CD8-positive, alpha-beta memory T cell (primary cell): ENCODE measurements around the gene CHSY3. TPM values are rescaled to one million over a fixed set of nuclear protein-coding genes. Genes with fewer than 3 reads are reported as not detected.

Source experiments
- CTCF ChIA-PET: fragments of 350-600 bp; sonication (Branson Sonifier 250); formaldehyde crosslinking; loops from one replicate; lab custom pipeline; 2021; ENCODE audit warnings: antibody characterized with exemption; lab: Charles Lee
- POLR2A ChIA-PET: fragments of 350-600 bp; sonication (Branson Sonifier 250); formaldehyde crosslinking; loops from one replicate; lab custom pipeline; 2021; ENCODE audit warnings: antibody characterized with exemption; lab: Charles Lee
- DNase-seq, 5 donors: peaks; one replicate each; pipeline versions ENCODE4 v3.0.0 to v3.0.0-alpha.2; 2020 to 2022; ENCODE audit warnings: mixed read lengths in 1 of 5
- H3K27ac ChIP-seq: one replicate; pipeline ENCODE4 v1.7.0; 2013; ENCODE audit warnings: low read depth, mild to moderate bottlenecking, low read length, moderate library complexity
- H3K27me3 ChIP-seq: 2 replicates; pipeline ENCODE4 v1.7.0; 2013; ENCODE audit warnings: low read length, mild to moderate bottlenecking; ENCODE audit not compliant: insufficient read depth, poor library complexity, severe bottlenecking
- H3K36me3 ChIP-seq: 2 replicates; pipeline ENCODE4 v1.7.0; 2013; ENCODE audit warnings: mild to moderate bottlenecking, low read length, moderate library complexity; ENCODE audit not compliant: insufficient read depth
- H3K4me1 ChIP-seq: 2 replicates; pipeline ENCODE4 v1.7.0; 2013; ENCODE audit warnings: mild to moderate bottlenecking, low read length, moderate library complexity; ENCODE audit not compliant: insufficient read depth
- H3K4me3 ChIP-seq: 2 replicates; pipeline ENCODE4 v1.7.0; 2013; ENCODE audit warnings: mild to moderate bottlenecking, low read length
- H3K9me3 ChIP-seq: 2 replicates; pipeline ENCODE4 v1.7.0; 2013; ENCODE audit warnings: mild to moderate bottlenecking, low read length
- H3K27ac Mint-ChIP-seq, 8 donors: one replicate each; pipeline ENCODE4 v1.8.0; 2020 to 2021; ENCODE audit warnings: mixed read lengths in 8 of 8, mild to moderate bottlenecking in 6 of 8, inconsistent platforms in 3 of 8, moderate library complexity in 3 of 8
- H3K27me3 Mint-ChIP-seq, 2 donors: one replicate each; pipeline ENCODE4 v1.8.0; 2020 to 2021; ENCODE audit warnings: mixed read lengths in 2 of 2, mild to moderate bottlenecking in 1 of 2, moderate library complexity in 1 of 2
- H3K36me3 Mint-ChIP-seq, 3 donors: one replicate each; pipeline ENCODE4 v1.8.0; 2020 to 2021; ENCODE audit warnings: mixed read lengths in 3 of 3, inconsistent platforms in 1 of 3, mild to moderate bottlenecking in 1 of 3
- H3K4me1 Mint-ChIP-seq, 3 donors: one replicate each; pipeline ENCODE4 v1.8.0; 2020 to 2021; ENCODE audit warnings: mixed read lengths in 3 of 3, inconsistent platforms in 1 of 3, mild to moderate bottlenecking in 1 of 3
- H3K4me3 Mint-ChIP-seq, 7 donors: one replicate each; pipeline ENCODE4 v1.8.0; 2020 to 2021; ENCODE audit warnings: mixed read lengths in 7 of 7, mild to moderate bottlenecking in 6 of 7, moderate library complexity in 4 of 7, inconsistent platforms in 2 of 7
- H3K9me3 Mint-ChIP-seq, 5 donors: one replicate each; pipeline ENCODE4 v1.8.0; 2020 to 2022; ENCODE audit warnings: mixed read lengths in 5 of 5, mild to moderate bottlenecking in 3 of 5, moderate library complexity in 2 of 5, inconsistent platforms in 1 of 5
- polyA plus RNA-seq: library from polyadenylated mRNA; unstranded; fragments of 300-500 nt; fragmentation: Illumina TruSeq; gene quantifications from one replicate; pipeline ENCODE4 v1.2.3, GENCODE V29; 2021
- total RNA-seq, 2 experiments: library from RNA; stranded (reverse); gene quantifications; one replicate each; pipeline ENCODE4 v1.2.3, GENCODE V29; 2021

The CHSY3 gene
- total and polyA plus RNA-seq, 3 experiments from 2014 or later, result not detected

DNA sequence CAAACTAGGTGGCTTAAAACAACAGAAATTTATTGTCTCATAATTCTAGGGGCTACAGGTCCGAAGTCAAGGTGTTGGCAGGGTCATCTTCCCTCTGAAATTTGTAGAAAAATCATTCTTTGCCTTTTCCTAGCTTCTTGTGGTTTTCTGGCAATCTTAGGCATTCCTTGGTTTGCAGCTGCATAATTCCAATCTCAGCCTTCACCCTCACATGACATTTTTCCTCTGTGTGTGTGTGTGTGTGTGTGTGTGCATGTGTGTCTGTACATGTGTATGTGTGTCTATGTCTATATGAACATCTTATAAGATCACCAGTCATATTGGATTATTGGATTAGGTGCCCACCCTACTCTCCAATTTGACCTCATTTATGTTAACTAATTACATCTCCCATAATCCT, 330.6 kb downstream of the CHSY3 start:
- H3K36me3 Mint-ChIP-seq, result no peaks in the 10 kb centered on the region
- POLR2A ChIA-PET, result no interaction called here
- no peaks in the 10 kb centered on the region for H3K4me1 ChIP-seq
- no peaks in the 10 kb centered on the region for H3K4me1 Mint-ChIP-seq
- CTCF ChIA-PET, result no interaction called here
- no peaks in the 10 kb centered on the region for H3K36me3 ChIP-seq
- no peaks in the 10 kb centered on the region for H3K9me3 ChIP-seq
- no peak overlapping the region for H3K27ac Mint-ChIP-seq
- no peaks in the 10 kb centered on the region for H3K27me3 ChIP-seq
- H3K4me3 Mint-ChIP-seq, result no peak overlapping the region
- no peak for DNase-seq
- H3K9me3 Mint-ChIP-seq, result peaks cover 0 to 6% (median 4%) of the 10 kb centered on the region in 5 donors
- no peak overlapping the region for H3K27ac ChIP-seq
- H3K27me3 Mint-ChIP-seq, result no peaks in the 10 kb centered on the region
- H3K4me3 ChIP-seq, result no peak overlapping the region

Other genes starting within 250 kb of the CHSY3 start
- gene MINAR2, start 156.4 kb upstream of the CHSY3 start, total RNA-seq, result not detected
- gene MINAR2, start 156.4 kb upstream of the CHSY3 start, polyA plus RNA-seq, result not detected